Smooth muscle cell (in vitro differentiated cells): ENCODE measurements around the gene EVI2A. TPM values are rescaled to one million over a fixed set of nuclear protein-coding genes. Genes with fewer than 3 reads are reported as not detected.
"Not testable (repeated sequence)": the region's sequence is repeated elsewhere in the genome, so short reads cannot be mapped to it uniquely, and the experiment has no call there.

ENCODE experiments used
- DNase-seq: peaks from one replicate; lab custom pipeline; 2025; ENCODE audit not compliant: unreplicated experiment; lab: John Stamatoyannopoulos, UW
- H2AFZ ChIP-seq: fragments of 200-600 bp; sonication (generic); 2 replicates; pipeline ENCODE4 v1.6.0; 2016; ENCODE audit warnings: antibody characterized with exemption, low read depth, mild to moderate bottlenecking
- H3F3A ChIP-seq: fragments of 200-600 bp; sonication (generic); 2 replicates; pipeline ENCODE4 v1.6.0; 2017; ENCODE audit warnings: antibody characterized with exemption, low read depth
- H3K27ac ChIP-seq: fragments of 200-600 bp; sonication (generic); 2 replicates; pipeline ENCODE4 v1.5.1; 2016; ENCODE audit warnings: low read depth, mild to moderate bottlenecking
- H3K27me3 ChIP-seq: fragments of 200-600 bp; sonication (generic); 2 replicates; pipeline ENCODE4 v1.6.1; 2016; ENCODE audit warnings: low read depth, mild to moderate bottlenecking
- H3K36me3 ChIP-seq: fragments of 200-600 bp; sonication (generic); 2 replicates; pipeline ENCODE4 v1.5.1; 2016; ENCODE audit warnings: low read depth
- H3K4me1 ChIP-seq: fragments of 200-600 bp; sonication (generic); 2 replicates; pipeline ENCODE4 v1.5.1; 2016; ENCODE audit warnings: low read depth
- H3K4me2 ChIP-seq: fragments of 200-600 bp; sonication (generic); 2 replicates; pipeline ENCODE4 v1.6.0; 2016; ENCODE audit warnings: mild to moderate bottlenecking
- H3K4me3 ChIP-seq: fragments of 200-600 bp; sonication (generic); 2 replicates; pipeline ENCODE4 v1.5.1; 2016; ENCODE audit warnings: mild to moderate bottlenecking
- H3K79me2 ChIP-seq: fragments of 200-600 bp; sonication (generic); 2 replicates; pipeline ENCODE4 v1.6.0; 2016; ENCODE audit warnings: low read depth, mild to moderate bottlenecking
- H3K9ac ChIP-seq: fragments of 200-600 bp; sonication (generic); 2 replicates; pipeline ENCODE4 v1.6.0; 2016; ENCODE audit warnings: low read depth
- H3K9me3 ChIP-seq: fragments of 200-600 bp; sonication (generic); replicated peaks from 2 replicates; pipeline ENCODE4 v1.5.1; 2016; ENCODE audit warnings: low read depth
- H4K20me1 ChIP-seq: fragments of 200-600 bp; sonication (generic); 2 replicates; pipeline ENCODE4 v1.6.0; 2016; ENCODE audit warnings: low read depth
- CTCF ChIP-seq: fragments of 200-600 bp; sonication (generic); IDR thresholded peaks from 2 replicates; pipeline ENCODE4 v1.5.1; 2017; ENCODE audit warnings: borderline replicate concordance, mild to moderate bottlenecking, antibody characterized with exemption; ENCODE audit not compliant: insufficient read depth, poor library complexity, severe bottlenecking
- WGBS: methylation state at CpG from one replicate; pipeline ENCODE4 v1.1.7; 2016; ENCODE audit warnings: low lambda C conversion rate; 5-methylcytosine and 5-hydroxymethylcytosine counted together
- polyA plus RNA-seq: library from polyadenylated mRNA; unstranded; fragments of >200 nt; fragmentation: Nextera tagmentation; extraction: Ambion mirVana; gene quantifications from 2 replicates; pipeline ENCODE4 v1.2.1, GENCODE V29; 2016
- total RNA-seq: library from RNA; depleted of rRNA; stranded (reverse); fragments of >200 nt; gene quantifications from 2 replicates; pipeline ENCODE4 v1.2.3, GENCODE V29; 2014

The EVI2A gene
- total and polyA plus RNA-seq, 2 experiments from 2014 or later: 0.33 TPM; not detected in 1

DNA sequence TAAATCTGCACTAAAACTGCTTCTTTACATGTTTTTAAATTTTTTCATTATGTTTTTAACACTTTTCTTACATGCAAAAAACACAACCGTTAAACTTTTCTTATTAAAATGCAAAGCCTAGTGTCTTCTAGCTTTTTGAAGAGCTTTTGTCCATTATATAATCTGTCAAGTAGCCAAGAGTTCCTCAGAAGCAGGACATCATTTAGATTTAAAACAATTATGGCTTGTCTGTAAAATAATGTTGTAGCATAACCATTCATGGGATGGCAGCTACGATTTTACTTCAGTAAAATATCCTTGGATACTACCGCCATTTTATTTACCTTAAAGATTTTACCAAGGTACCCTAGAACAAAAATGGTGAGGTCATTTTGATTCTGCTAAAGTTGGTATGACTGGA is 27.2 kb downstream of the EVI2A start:
- Histone ChIP-seq H3K9me3 (no peaks in the 10 kb centered on the region), H4K20me1 (peaks cover 26% of the 10 kb centered on the region), H2AFZ (no peak overlapping the region), H3K27me3 (no peaks in the 10 kb centered on the region), H3K4me2 (no peak overlapping the region), H3K27ac (no peak overlapping the region), H3K36me3 (no peaks in the 10 kb centered on the region), H3K4me1 (peaks cover 14% of the 10 kb centered on the region), H3K4me3 (no peak overlapping the region), H3K79me2 (no peaks in the 10 kb centered on the region), H3F3A (no peaks in the 10 kb centered on the region), H3K9ac (no peak overlapping the region)
- WGBS: 96% methylated on average over 3 of the region's 3 CpGs
- DNase-seq: no peak
- TF ChIP-seq CTCF: no peak

GRCh38 chr17:31293581-31293980 is 27.8 kb downstream of the EVI2A start:
- no peaks in the 10 kb centered on the region for H3K9me3 ChIP-seq
- H3K36me3 ChIP-seq: no peaks in the 10 kb centered on the region
- H3K27me3 ChIP-seq: no peaks in the 10 kb centered on the region
- H2AFZ ChIP-seq: no peak overlapping the region
- no peak overlapping the region for H3K27ac ChIP-seq
- H3F3A ChIP-seq: no peaks in the 10 kb centered on the region
- no peak overlapping the region for H3K4me2 ChIP-seq
- TF ChIP-seq CTCF: no peak
- no peak for DNase-seq
- no peak overlapping the region for H3K9ac ChIP-seq
- peaks cover 14% of the 10 kb centered on the region for H3K4me1 ChIP-seq
- H3K4me3 ChIP-seq: no peak overlapping the region
- H4K20me1 ChIP-seq: peaks cover 26% of the 10 kb centered on the region
- 82% methylated on average over 2 of the region's 2 CpGs for WGBS
- H3K79me2 ChIP-seq: no peaks in the 10 kb centered on the region

DNA sequence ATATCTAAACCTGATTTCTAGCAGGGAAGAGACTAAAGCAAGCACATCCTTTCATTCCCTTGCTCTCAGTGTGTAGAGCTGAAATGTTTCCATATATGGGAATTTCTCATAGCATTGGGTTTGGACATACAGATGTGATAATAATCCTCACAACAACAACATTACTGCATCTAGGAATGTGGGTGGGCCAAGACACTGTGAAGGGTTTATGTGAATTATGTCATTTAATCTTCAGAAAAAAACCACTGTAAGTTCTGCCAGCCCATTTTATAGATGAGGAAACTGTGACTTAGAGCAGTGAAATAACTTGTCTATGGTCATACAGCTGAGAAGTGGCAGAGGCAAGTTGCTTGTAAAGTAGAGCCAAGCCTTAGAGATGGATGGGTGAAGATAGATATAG is 29.6 kb downstream of the EVI2A start:
- Histone ChIP-seq H4K20me1 (peaks cover 21% of the 10 kb centered on the region), H3K27ac (no peak overlapping the region), H3K4me1 (peaks cover 9% of the 10 kb centered on the region), H3K79me2 (no peaks in the 10 kb centered on the region), H2AFZ (no peak overlapping the region), H3K4me3 (no peak overlapping the region), H3F3A (no peaks in the 10 kb centered on the region), H3K9ac (no peak overlapping the region), H3K27me3 (no peaks in the 10 kb centered on the region), H3K4me2 (no peak overlapping the region), H3K36me3 (no peaks in the 10 kb centered on the region), H3K9me3 (no peaks in the 10 kb centered on the region)
- DNase-seq: no peak
- no peak for TF ChIP-seq CTCF

DNA sequence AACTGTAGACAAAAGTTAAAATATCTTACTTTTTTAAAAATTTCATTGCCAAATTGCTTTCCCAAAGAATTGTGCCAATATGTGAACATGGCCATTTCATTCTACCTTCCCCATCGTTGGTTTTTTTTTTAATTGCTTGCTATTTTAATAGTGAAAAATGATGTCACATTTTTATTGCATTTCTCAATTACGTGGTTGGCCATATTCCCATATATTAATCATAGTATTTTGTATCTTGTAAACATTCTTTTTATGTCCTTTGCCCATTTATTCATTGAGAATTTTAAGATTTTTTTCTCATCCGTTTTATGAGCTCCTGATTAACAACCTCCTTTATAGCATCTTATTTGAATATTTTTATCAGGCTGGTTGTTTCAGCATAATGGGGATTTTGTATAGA is 31.6 kb downstream of the EVI2A start:
- Histone ChIP-seq H3K9me3 (no peaks in the 10 kb centered on the region), H3K4me2 (no peak overlapping the region), H3K79me2 (no peaks in the 10 kb centered on the region), H3K9ac (no peak overlapping the region), H3F3A (no peaks in the 10 kb centered on the region), H3K27ac (no peak overlapping the region), H3K4me3 (no peak overlapping the region), H3K4me1 (no peaks in the 10 kb centered on the region), H2AFZ (no peak overlapping the region), H3K36me3 (no peaks in the 10 kb centered on the region), H3K27me3 (no peaks in the 10 kb centered on the region), H4K20me1 (peaks cover 15% of the 10 kb centered on the region)
- DNase-seq: no peak
- WGBS: 95% methylated on average over 3 of the region's 3 CpGs
- no peak for TF ChIP-seq CTCF

DNA sequence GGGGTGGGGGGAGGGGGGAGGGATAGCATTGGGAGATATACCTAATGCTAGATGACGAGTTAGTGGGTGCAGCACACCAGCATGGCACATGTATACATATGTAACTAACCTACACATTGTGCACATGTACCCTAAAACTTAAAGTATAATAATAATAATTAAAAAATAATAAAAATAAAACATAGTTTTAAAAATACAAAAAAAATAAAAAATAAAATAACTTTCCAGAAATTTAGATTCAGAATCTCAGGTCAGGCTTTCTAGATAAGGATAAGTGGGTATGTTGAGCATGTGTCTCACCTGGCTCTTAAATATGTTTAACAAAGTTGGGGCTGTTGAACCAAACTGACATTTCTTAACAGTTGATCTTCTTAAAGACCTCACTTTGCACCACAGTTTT is 33.5 kb downstream of the EVI2A start:
- not testable (repeated sequence) for H3K4me1 ChIP-seq, H2AFZ ChIP-seq, H3K9ac ChIP-seq, H3F3A ChIP-seq, H3K36me3 ChIP-seq, H3K4me2 ChIP-seq, H3K4me3 ChIP-seq, H3K27ac ChIP-seq, H3K79me2 ChIP-seq, H3K27me3 ChIP-seq, DNase-seq, H3K9me3 ChIP-seq
- H4K20me1 ChIP-seq: peaks cover 23% of the 10 kb centered on the region
- WGBS: no CpG with 5 or more reads among the region's 1 CpG
